Nephron (organoid): ENCODE data around the gene SPSB4.

Experiments used
- H3K27ac Mint-ChIP-seq, 3 experiments: 2 replicates each; pipeline ENCODE4 v1.8.0; 2020; ENCODE audit warnings: mixed read lengths in 3 of 3, mild to moderate bottlenecking in 2 of 3, moderate library complexity in 1 of 3
- H3K27me3 Mint-ChIP-seq: 2 replicates; pipeline ENCODE4 v1.8.0; 2021; ENCODE audit warnings: low read depth, mild to moderate bottlenecking, moderate library complexity, mixed read lengths
- H3K36me3 Mint-ChIP-seq: 2 replicates; pipeline ENCODE4 v1.8.0; 2020; ENCODE audit warnings: low read depth, mixed read lengths
- H3K4me1 Mint-ChIP-seq: 2 replicates; pipeline ENCODE4 v1.8.0; 2020; ENCODE audit warnings: mixed read lengths
- H3K4me3 Mint-ChIP-seq, 3 experiments: 2 replicates each; pipeline ENCODE4 v1.8.0; 2020; ENCODE audit warnings: mild to moderate bottlenecking in 3 of 3, mixed read lengths in 3 of 3, moderate library complexity in 2 of 3
- H3K9me3 Mint-ChIP-seq: 2 replicates; pipeline ENCODE4 v1.8.0; 2020; ENCODE audit warnings: mixed read lengths
- TF ChIP-seq, protein P1 (sequence below), 3 experiments: fragments of 200-600 bp; sonication (generic); IDR thresholded peaks; one replicate each; pipeline ENCODE4 v1.5.0; 2021; ENCODE audit warnings: antibody characterized with exemption in 3 of 3; ENCODE audit not compliant: unreplicated experiment in 3 of 3

Gene SPSB4

DNA sequence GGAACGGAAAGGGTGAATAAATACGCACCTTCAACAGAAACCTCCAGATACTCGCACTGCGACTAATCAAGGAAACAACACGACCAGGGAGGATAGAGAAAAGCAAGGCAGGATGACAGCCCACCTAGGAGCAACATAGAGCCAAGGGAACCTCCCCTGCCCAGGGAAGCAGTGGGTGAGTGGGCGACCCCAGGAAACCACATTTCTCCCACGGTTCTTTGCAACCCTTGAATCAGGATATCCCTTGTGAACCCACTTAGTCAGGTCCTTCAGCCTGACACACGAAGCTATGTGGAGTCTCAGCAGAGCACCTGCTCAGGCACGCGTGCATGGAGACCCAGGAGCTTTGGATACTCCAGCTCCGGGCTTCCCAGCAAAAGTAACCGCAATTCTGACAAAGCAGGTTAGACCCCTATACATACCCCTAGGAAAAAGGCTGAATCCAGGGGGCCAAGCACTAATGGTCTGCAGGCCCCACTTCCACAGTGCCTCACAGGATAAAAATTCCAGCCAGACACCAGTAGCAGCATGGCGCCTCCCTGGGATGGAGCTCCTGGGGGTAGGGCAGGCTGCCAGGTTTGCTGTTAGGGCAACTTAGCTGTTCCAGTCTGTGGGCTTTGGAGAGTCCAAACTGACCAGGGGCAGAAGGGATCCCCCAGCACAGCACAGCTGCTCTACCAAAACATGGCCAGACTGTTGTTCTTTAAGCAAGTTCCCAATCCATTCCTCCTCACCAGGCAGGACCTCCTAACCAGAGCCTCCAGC lies 142.1 kb downstream of the SPSB4 start:
- TF ChIP-seq, protein P1, sequence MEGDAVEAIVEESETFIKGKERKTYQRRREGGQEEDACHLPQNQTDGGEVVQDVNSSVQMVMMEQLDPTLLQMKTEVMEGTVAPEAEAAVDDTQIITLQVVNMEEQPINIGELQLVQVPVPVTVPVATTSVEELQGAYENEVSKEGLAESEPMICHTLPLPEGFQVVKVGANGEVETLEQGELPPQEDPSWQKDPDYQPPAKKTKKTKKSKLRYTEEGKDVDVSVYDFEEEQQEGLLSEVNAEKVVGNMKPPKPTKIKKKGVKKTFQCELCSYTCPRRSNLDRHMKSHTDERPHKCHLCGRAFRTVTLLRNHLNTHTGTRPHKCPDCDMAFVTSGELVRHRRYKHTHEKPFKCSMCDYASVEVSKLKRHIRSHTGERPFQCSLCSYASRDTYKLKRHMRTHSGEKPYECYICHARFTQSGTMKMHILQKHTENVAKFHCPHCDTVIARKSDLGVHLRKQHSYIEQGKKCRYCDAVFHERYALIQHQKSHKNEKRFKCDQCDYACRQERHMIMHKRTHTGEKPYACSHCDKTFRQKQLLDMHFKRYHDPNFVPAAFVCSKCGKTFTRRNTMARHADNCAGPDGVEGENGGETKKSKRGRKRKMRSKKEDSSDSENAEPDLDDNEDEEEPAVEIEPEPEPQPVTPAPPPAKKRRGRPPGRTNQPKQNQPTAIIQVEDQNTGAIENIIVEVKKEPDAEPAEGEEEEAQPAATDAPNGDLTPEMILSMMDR (IDR thresholded peaks at IDR 0.05; ENCODE audit: unreplicated experiment in 3 of 3), result no peak
- H3K9me3 Mint-ChIP-seq, result peaks cover 24% of the 10 kb centered on the region
- H3K27ac Mint-ChIP-seq, result no peak overlapping the region
- no peak overlapping the region for H3K4me3 Mint-ChIP-seq
- H3K36me3 Mint-ChIP-seq, result no peaks in the 10 kb centered on the region
- H3K27me3 Mint-ChIP-seq, result no peaks in the 10 kb centered on the region
- no peaks in the 10 kb centered on the region for H3K4me1 Mint-ChIP-seq
